HCT116 (cell line): ENCODE data around the gene MYLK3.

ENCODE experiments used
- CEBPB ChIP-seq: IDR thresholded peaks from 2 replicates; pipeline ENCODE4 v1.6.1; 2012; ENCODE audit warnings: low read depth
- CTCF ChIP-seq, 3 experiments: fragments of 200-600 bp in 1 of 3; sonication (generic) in 1 of 3; IDR thresholded peaks in 2 of 3; conservative IDR thresholded peaks in 1 of 3; 2 replicates each; pipeline ENCODE4 v1.5.1; 2012 to 2017; ENCODE audit warnings: low read depth in 2 of 3, low read length in 2 of 3, antibody characterized with exemption in 1 of 3, borderline replicate concordance in 1 of 3, control low read depth in 1 of 3, mild to moderate bottlenecking in 1 of 3, mixed read lengths in 1 of 3, mixed run types in 1 of 3, moderate library complexity in 1 of 3; ENCODE audit not compliant: insufficient read depth in 1 of 3
- EZH2phosphoT487 ChIP-seq: fragments of 200-600 bp; IDR thresholded peaks from 2 replicates; pipeline ENCODE4 v1.6.1; 2018; ENCODE audit warnings: antibody characterized with exemption, borderline replicate concordance
- POLR2A ChIP-seq: IDR thresholded peaks from 2 replicates; pipeline ENCODE4 v1.7.0; 2011; ENCODE audit warnings: borderline replicate concordance; ENCODE audit not compliant: insufficient read depth, insufficient read length; ENCODE audit errors: extremely low read depth
- POLR2AphosphoS5 ChIP-seq: IDR thresholded peaks from 2 replicates; pipeline ENCODE4 v1.6.1; 2011; ENCODE audit warnings: mild to moderate bottlenecking, low read depth, low read length, moderate library complexity
- REST ChIP-seq: IDR thresholded peaks from 2 replicates; pipeline ENCODE4 v1.6.1; 2012; ENCODE audit warnings: low read depth

- TF ChIP-seq EZH2phosphoT487 (no peak), CTCF (IDR thresholded peaks at IDR 0.05 in 2 of 3, conservative IDR thresholded peaks at IDR 0.05 in 1 of 3; ENCODE audit: borderline replicate concordance in 1 of 3, insufficient read depth in 1 of 3, low read depth in 2 of 3, low read length in 2 of 3) (no peak), CEBPB (no peak), REST (no peak), POLR2AphosphoS5 (no peak), POLR2A (no peak)
Measured at GRCh38 chr16:46763147-46763546, 15.0 kb upstream of the MYLK3 start.
